ENCODE results near the gene SLC25A4.
"Not testable (repeated sequence)": the region's sequence is repeated elsewhere in the genome, so short reads cannot be mapped to it uniquely, and the experiment has no call there.

The SLC25A4 gene

GRCh38 chr4:185186769-185187168 lies 43.7 kb downstream of the SLC25A4 start:
- no peak for DNase-seq

DNA sequence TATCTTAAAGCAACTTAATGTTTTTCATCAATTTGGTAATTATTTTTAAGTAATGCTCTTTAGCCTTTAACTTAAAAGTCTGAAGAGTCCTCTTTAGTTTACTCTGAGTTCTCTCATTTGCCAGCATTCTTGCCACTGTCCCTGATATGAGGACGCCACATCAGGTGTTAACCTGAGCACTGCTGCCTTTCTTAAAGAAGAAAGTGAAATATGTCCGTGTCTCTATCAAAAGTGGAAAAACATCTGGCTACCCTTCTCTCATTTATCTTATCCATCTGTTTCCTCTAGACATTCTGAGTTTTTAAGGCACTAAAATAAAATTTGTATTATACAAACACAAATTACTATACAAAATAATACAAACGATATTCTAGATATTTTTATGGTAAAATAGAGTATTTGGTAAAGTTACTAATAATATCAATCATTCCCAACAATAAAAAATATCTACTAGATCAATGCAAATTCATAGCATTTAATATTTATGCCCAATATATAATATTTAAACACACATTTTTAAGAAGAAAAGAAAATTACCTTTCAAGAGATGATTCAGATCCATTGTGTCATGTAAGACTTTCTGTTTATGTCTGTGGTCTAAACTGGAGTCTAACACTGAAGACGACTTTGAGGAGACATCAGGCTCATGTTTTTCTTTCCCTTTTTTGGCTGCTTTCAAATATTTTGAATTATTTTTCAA lies 46.7 kb downstream of the SLC25A4 start:
- no peak for DNase-seq

- DNase-seq: no peak
These were observed 47.3 kb downstream of the SLC25A4 start for GRCh38 chr4:185190306-185190856.

DNA sequence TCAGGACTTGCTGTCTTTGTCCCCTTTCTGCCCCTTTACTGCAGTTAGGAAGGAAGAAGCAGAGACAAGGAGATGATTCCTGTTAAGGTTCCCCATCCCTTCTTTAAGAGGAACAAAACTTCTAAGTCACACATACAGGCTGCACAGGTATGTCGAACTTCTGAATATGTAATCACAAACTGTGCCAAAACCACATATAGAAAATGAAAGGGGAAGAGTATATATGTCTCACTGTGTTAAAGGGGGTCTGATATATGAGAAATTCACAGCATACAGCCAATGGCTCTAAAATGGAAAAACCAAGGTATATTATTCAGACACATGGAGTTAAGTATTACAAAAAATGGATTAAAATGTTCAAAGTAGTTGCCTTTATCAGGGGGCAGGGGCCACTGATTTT lies 49.0 kb downstream of the SLC25A4 start:
- no peak for DNase-seq

DNA sequence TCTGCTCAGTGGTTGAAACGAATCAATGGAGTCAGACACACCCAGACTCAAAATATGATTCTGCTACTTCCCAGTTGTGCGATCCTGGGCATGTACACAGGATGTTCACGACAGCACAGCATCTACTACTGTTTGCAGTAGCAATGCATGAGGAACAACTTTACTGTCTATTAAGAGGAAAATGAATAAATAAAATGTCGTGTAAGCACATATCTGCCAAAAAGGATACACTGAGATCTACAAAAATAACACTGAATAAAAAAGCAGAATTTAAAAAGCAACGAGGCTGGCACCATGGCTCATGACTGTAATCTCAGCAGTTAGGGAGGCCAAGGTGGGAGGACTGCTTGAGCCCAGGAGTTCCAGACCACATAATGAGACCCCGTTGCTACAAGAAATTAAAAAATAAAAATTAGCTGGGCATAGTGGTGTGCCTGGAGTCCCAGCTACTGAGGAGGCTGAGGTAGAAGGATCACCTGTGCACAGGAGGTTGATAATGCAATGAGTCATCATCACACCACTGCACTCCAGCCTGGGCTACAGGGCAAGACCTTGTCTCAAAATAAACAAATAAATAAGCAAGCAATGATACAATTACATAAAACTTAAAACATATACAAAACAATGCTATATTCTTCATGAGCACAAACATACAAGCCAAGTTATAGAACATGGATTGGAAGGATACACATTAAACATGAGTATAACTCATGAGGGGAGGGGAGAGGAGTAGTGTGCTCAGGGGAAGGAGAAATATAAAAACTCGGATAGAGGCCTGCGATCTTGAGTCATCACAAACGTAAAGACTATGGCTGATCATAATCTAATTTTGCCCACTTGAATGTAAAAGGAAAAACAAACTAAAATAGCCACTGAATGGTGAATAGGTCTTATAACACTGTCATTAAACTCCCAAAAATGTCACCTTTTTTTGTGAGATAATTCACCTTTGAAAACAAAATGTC lies 52.1 kb downstream of the SLC25A4 start:
- no peak for DNase-seq

GRCh38 chr4:185196437-185196836 lies 53.4 kb downstream of the SLC25A4 start:
- no peak for DNase-seq

DNA sequence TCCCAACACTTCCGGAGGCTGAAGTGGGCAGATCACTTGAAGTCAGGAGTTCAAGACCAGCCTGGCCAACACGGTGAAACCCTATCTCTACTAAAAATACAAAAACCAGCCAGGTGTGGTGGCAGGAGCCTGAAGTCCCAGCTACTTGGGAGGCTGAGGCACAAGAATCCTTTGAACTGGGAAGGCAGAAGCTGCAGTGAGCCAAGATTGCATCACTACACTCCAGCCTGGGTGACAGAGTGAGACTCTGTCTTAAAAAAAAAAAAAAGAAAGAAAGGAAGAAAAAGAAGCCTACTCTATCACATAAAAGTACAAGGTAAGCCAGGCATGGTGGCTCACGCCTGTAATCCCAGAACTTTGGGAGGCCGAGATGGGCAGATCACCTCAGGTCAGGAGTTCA lies 55.1 kb downstream of the SLC25A4 start:
- not testable (repeated sequence) for DNase-seq

All from stimulated activated CD4-positive, alpha-beta T cell treated with anti-CD3 and anti-CD28 coated beads, Interleukin-4, amount 100 ng/mL, for 4 hours (primary cell).